Measurements from ENCODE around the gene AFG1L. TPM values are rescaled to one million over a fixed set of nuclear protein-coding genes. Genes with fewer than 3 reads are reported as not detected.
A peak's percentile ranks its signal among the peaks of the same experiment; 100 is the strongest.

The AFG1L gene
- polyA plus RNA-seq, 3 donors from 2014 or later, result 4.1 to 5.4 TPM; not detected in 1

- Mint-ChIP-seq H3K4me1 (no peaks in the 10 kb centered on the region), H3K4me3 (no peak overlapping the region), H3K27me3 (ENCODE audit: low read depth in 3 of 3) (peaks cover 0 to 4% (median 1%) of the 10 kb centered on the region in 3 donors), H3K27ac (no peak overlapping the region), H3K36me3 (peaks cover 11 to 13% (median 12%) of the 10 kb centered on the region in 3 donors), H3K9me3 (no peaks in the 10 kb centered on the region)
- no peak for DNase-seq
These were observed 178.3 kb downstream of the AFG1L start for GRCh38 chr6:108473197-108473596.

- Mint-ChIP-seq H3K27me3 (ENCODE audit: low read depth in 3 of 3) (peaks cover 1 to 2% (median 2%) of the 10 kb centered on the region in 3 donors), H3K9me3 (no peaks in the 10 kb centered on the region), H3K27ac (no peak overlapping the region), H3K4me3 (no peak overlapping the region), H3K4me1 (no peaks in the 10 kb centered on the region), H3K36me3 (peaks cover 26 to 30% (median 30%) of the 10 kb centered on the region in 3 donors)
- DNase-seq, result no peak
These were observed 181.5 kb downstream of the AFG1L start for GRCh38 chr6:108476376-108476775.

GRCh38 chr6:108476847-108477430 lies 182.1 kb downstream of the AFG1L start:
- Mint-ChIP-seq H3K27ac (no peak overlapping the region), H3K9me3 (no peaks in the 10 kb centered on the region), H3K4me1 (no peaks in the 10 kb centered on the region), H3K36me3 (peaks cover 25 to 30% (median 26%) of the 10 kb centered on the region in 3 donors), H3K27me3 (ENCODE audit: low read depth in 3 of 3) (peaks cover 1 to 2% (median 1%) of the 10 kb centered on the region in 3 donors), H3K4me3 (no peak overlapping the region)
- DNase-seq, result no peak

- H3K27ac Mint-ChIP-seq, result no peak overlapping the region
- DNase-seq, result no peak
- H3K36me3 Mint-ChIP-seq, result peaks cover 25 to 36% (median 25%) of the 10 kb centered on the region in 3 donors
- no peaks in the 10 kb centered on the region for H3K4me1 Mint-ChIP-seq
- peaks cover 0 to 2% (median 2%) of the 10 kb centered on the region in 3 donors for H3K27me3 Mint-ChIP-seq (ENCODE audit: low read depth in 3 of 3)
- no peak overlapping the region for H3K4me3 Mint-ChIP-seq
- peaks cover 0 to 2% (median 0%) of the 10 kb centered on the region in 6 donors for H3K9me3 Mint-ChIP-seq
These were observed 187.7 kb downstream of the AFG1L start for GRCh38 chr6:108482559-108482958.

- Mint-ChIP-seq H3K9me3 (peaks cover 0 to 2% (median 0%) of the 10 kb centered on the region in 6 donors), H3K27ac (no peak overlapping the region), H3K4me1 (no peaks in the 10 kb centered on the region), H3K36me3 (peaks cover 22 to 36% (median 27%) of the 10 kb centered on the region in 3 donors), H3K4me3 (no peak overlapping the region), H3K27me3 (ENCODE audit: low read depth in 3 of 3) (peaks cover 0 to 2% (median 2%) of the 10 kb centered on the region in 3 donors)
- no peak for DNase-seq
These were observed 189.2 kb downstream of the AFG1L start for GRCh38 chr6:108484016-108484415.

GRCh38 chr6:108489699-108490098 lies 194.8 kb downstream of the AFG1L start:
- Mint-ChIP-seq H3K27ac (no peak overlapping the region), H3K36me3 (peaks cover 3 to 11% (median 8%) of the 10 kb centered on the region in 3 donors), H3K4me1 (no peaks in the 10 kb centered on the region), H3K4me3 (no peak overlapping the region), H3K9me3 (no peaks in the 10 kb centered on the region), H3K27me3 (ENCODE audit: low read depth in 3 of 3) (peaks cover 0 to 2% (median 0%) of the 10 kb centered on the region in 3 donors)
- DNase-seq, result no peak

DNA sequence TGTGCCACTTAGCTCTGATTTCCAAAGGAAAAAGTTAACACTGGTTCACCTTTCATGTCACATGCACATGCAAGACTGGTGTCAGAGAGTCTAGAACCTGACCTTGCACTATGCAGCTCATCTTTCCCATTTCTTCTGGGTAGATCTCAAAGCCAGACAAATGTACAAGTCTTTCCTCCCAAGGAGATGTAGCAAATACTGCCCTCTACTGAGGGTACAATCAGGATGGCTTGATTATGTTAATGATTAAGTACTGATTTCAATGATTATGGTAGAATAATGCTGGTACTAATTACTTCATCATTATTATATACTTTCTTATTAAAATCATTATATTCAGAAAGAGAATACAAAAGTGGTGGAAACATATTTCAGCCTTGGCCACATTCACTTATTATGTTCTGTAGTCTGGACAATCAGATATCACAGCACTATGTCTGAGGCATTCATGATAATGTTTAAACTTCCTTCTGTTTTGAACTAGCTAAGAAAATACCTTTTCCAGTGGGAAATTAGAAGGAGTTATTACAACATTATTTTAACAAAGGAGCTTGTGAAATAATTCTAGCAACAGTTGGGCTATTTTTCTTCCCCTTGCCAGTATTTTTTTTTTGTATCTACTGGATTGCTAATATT lies 197.4 kb downstream of the AFG1L start:
- Mint-ChIP-seq H3K36me3 (peaks cover 3 to 8% (median 7%) of the 10 kb centered on the region in 3 donors), H3K27ac (no peak overlapping the region), H3K27me3 (ENCODE audit: low read depth in 3 of 3) (no peaks in the 10 kb centered on the region), H3K9me3 (no peaks in the 10 kb centered on the region), H3K4me3 (no peak overlapping the region), H3K4me1 (no peaks in the 10 kb centered on the region)
- DNase-seq, result peak in 2 of 3 donors; percentile 1 to 11

DNA sequence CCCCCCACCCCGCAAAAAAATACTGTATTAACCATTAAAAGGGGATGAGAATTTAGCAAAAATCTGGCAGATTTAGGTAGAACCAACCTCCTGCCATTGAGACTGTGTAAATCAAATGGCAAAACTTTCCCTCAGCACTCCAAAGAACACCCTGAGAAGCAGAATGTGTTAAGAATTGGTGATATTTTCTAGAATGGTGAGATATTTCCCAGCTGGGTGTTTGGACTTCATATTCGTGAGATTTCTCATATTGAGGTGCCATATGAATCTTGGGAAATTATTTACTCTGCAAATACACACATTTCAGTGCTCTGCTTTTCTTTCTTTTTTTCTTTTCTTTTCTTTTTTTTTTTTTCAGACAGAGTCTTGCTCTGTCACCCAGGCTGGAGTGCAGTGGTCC lies 199.6 kb downstream of the AFG1L start:
- H3K4me3 Mint-ChIP-seq, result no peak overlapping the region

GRCh38 chr6:108497883-108498282 lies 203.0 kb downstream of the AFG1L start:
- Mint-ChIP-seq H3K4me3 (no peak overlapping the region), H3K27ac (no peak overlapping the region), H3K9me3 (no peaks in the 10 kb centered on the region), H3K27me3 (ENCODE audit: low read depth in 3 of 3) (peaks cover 0 to 3% (median 0%) of the 10 kb centered on the region in 3 donors), H3K36me3 (peaks cover 0 to 8% (median 4%) of the 10 kb centered on the region in 3 donors), H3K4me1 (no peaks in the 10 kb centered on the region)
- DNase-seq, result no peak

More for the DNA sequence above, 199.6 kb downstream of the AFG1L start:
- Mint-ChIP-seq H3K27ac (no peak overlapping the region), H3K27me3 (ENCODE audit: low read depth in 3 of 3) (no peaks in the 10 kb centered on the region), H3K4me1 (no peaks in the 10 kb centered on the region), H3K36me3 (no peaks in the 10 kb centered on the region), H3K9me3 (no peaks in the 10 kb centered on the region)
- DNase-seq, result no peak

DNA sequence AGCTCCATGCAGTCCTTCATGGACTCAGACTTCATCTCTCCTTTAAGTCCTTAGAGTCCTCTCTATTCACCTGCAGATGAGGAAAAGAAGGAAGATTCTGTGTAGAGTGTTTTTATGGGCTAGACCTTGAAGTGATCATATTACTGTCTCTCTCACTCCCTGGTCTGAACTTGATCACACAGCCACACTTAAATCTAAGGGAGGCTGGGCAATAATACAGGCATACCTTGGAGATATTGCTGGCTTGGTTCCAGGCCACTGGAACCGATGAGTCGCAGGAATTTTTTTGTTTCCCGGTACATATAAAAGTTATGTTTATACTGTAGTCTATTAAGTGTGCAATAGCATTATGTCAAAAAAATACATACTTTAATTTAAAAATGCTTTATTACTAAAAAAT lies 206.7 kb downstream of the AFG1L start:
- Mint-ChIP-seq H3K36me3 (peaks cover 3 to 27% (median 24%) of the 10 kb centered on the region in 3 donors), H3K9me3 (no peaks in the 10 kb centered on the region), H3K4me1 (no peaks in the 10 kb centered on the region), H3K4me3 (no peak overlapping the region), H3K27me3 (ENCODE audit: low read depth in 3 of 3) (peaks cover 0 to 3% (median 0%) of the 10 kb centered on the region in 3 donors), H3K27ac (no peak overlapping the region)
- no peak for DNase-seq

DNA sequence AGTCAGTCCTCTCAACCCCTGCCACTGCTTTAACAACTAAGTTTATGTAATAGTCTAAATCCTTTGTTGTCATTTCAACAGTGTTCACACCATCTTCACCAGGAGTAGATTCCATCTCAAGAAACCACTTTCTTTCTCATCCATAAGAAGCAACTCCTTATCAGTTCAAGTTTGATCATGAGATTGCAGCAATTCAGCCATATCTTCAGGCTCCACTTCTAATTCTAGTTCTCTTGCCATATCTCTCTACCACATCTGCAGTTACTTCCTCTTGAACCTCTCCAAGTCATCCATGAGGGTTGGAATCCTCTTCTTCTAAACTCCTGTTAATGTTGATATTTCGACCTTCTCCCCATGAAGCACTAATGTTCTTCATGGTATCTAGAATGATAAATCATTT lies 208.0 kb downstream of the AFG1L start:
- H3K4me1 Mint-ChIP-seq, result no peaks in the 10 kb centered on the region
- no peak overlapping the region for H3K27ac Mint-ChIP-seq
- H3K9me3 Mint-ChIP-seq, result no peaks in the 10 kb centered on the region
- peaks cover 3 to 29% (median 27%) of the 10 kb centered on the region in 3 donors for H3K36me3 Mint-ChIP-seq
- no peak for DNase-seq
- peaks cover 0 to 3% (median 0%) of the 10 kb centered on the region in 3 donors for H3K27me3 Mint-ChIP-seq (ENCODE audit: low read depth in 3 of 3)
- H3K4me3 Mint-ChIP-seq, result no peak overlapping the region

DNA sequence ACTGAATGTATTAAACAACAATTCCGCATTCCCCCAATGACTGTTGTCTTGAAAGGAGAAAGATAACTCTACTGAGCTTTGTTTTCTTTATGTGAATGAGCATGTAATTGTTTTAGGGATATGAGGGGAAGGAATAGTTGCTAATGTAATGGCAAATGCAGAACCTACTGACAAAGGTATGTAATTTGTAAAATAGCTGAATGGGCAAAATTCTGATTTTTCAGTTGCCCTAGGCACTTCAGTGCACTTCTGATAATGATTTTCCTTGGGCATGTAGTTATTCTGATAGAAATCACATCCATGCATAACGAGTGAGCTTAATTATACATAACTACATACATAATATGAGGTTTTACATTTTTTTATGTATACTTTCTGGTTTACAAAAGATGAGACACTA lies 212.5 kb downstream of the AFG1L start:
- no peak overlapping the region for H3K4me3 Mint-ChIP-seq
- peaks cover 3 to 38% (median 30%) of the 10 kb centered on the region in 3 donors for H3K36me3 Mint-ChIP-seq
- H3K27ac Mint-ChIP-seq, result no peak overlapping the region
- no peak for DNase-seq
- H3K9me3 Mint-ChIP-seq, result no peaks in the 10 kb centered on the region
- H3K4me1 Mint-ChIP-seq, result no peaks in the 10 kb centered on the region
- no peaks in the 10 kb centered on the region for H3K27me3 Mint-ChIP-seq (ENCODE audit: low read depth in 3 of 3)

DNA sequence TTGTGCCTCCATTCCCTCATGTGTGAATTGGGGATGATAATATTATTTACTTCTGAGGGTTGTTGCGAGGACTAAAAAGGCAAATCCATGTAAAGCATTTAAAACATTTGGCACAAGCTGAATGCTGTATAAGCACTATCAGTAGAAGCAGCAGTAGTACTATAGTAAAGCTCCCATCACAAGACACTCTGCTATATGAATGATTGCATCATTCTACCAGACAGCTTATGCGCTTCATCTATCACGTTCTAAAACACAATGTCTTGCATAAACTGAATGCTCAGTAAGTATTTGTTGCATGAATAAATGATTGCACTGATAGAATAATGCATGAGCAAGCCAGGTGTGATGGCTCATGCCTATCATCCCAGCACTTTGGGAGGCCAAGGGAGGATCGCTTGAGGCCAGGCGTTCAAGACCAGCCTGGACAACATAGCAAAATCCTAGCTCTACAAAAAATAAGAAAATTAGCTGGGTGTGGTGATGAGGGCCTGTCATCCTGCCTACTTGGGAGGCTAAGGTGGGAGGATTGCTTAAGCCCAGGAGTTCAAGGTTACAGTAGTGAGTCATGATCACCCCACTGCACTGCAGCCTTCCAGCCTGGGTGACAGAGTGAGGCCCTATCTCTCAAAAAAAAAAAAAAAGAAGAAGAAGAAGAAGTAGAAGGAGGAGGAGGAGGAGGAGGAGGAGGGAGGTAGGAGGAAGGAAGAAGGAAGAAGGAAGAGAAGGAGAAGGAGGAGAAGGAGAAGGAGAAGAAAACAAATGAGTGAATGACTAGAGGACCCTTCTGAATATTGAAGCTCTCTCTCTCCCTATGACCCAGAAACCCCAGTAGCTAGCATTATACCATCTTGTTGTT lies 215.8 kb downstream of the AFG1L start:
- H3K4me3 Mint-ChIP-seq, result no peak overlapping the region
- peaks cover 3 to 31% (median 22%) of the 10 kb centered on the region in 3 donors for H3K36me3 Mint-ChIP-seq
- peaks cover 0 to 1% (median 0%) of the 10 kb centered on the region in 6 donors for H3K9me3 Mint-ChIP-seq
- peaks cover 0 to 3% (median 0%) of the 10 kb centered on the region in 3 donors for H3K27me3 Mint-ChIP-seq (ENCODE audit: low read depth in 3 of 3)
- no peaks in the 10 kb centered on the region for H3K4me1 Mint-ChIP-seq
- H3K27ac Mint-ChIP-seq, result no peak overlapping the region
- no peak for DNase-seq

Measured in immature natural killer cell (primary cell).